Measurements from ENCODE around the gene CDC42.

DNA sequence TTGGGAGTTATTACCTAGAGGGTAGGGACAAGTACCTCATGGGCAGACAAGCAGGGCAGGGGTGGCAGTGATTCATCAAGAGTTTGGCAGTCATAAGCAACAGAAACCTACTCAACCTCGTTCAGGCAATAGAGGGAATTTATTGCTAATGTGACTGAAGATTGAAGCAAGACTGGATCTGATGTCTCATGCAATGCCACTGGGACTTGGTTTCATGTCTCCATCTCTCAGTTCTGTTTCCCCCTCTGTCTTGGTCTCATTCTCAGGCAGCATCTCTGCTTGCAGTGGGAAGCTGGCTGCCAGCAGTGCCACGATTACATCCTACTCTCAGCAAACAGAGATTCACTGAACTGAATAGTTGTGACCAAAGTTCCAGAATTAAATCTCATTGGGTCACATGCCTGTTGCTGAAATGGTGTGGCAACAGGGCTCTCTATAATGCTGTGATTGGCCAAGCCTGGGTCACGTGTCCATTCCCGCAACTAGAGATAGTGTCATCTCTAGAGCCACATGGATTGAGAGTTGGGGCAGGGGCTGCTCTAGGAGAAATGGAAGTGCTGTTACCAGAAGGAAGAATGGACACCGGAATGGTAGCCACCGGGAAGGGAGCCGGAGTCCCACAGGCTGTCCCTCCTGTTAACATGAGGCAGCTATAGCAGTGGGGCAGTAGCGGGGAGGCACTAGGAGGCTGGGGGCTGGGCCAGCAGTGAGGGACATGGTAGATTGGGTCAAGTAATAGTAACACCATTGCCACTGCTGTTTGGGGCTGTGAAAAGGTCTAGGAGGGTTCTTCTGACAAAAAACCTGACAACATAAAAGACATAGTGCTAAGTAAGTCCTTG, 3.9 kb upstream of the CDC42 start:
- TF ChIP-seq SRY (CRISPR knock-in tag; IDR thresholded peaks at IDR 0.05) (no peak), ZNF274 (CRISPR knock-in tag; IDR thresholded peaks at IDR 0.05) (no peak), ZNF558 (CRISPR knock-in tag; IDR thresholded peaks at IDR 0.05; ENCODE audit: borderline replicate concordance) (no peak)

Measured in HepG2 (cell line).